GM23338 (cell line): ENCODE data around the gene CAMSAP3. TPM values are rescaled to one million over a fixed set of nuclear protein-coding genes. Genes with fewer than 3 reads are reported as not detected.

Experiments
- ATAC-seq: fragments of 200-7000 bp; cut with Tn5 transposase; 3 replicates; pipeline ENCODE4 v1.9.1; 2020
- DNase-seq: peaks from one replicate; pipeline ENCODE4 v3.0.0-alpha.2; 2015; ENCODE audit warnings: low spot score
- H2AFZ ChIP-seq: fragments of 200-600 bp; sonication (generic); 2 replicates; pipeline ENCODE4 v1.8.0; 2016; ENCODE audit warnings: antibody characterized with exemption, mild to moderate bottlenecking, moderate library complexity
- H3F3A ChIP-seq: fragments of 200-600 bp; sonication (generic); replicated peaks from 2 replicates; pipeline ENCODE4 v1.8.0; 2017; ENCODE audit warnings: antibody characterized with exemption, mixed run types, low read depth
- H3K27ac ChIP-seq: fragments of 200-600 bp; sonication (generic); 2 replicates; pipeline ENCODE4 v1.6.1; 2016; ENCODE audit warnings: low read depth
- H3K27me3 ChIP-seq: fragments of 200-600 bp; sonication (generic); 2 replicates; pipeline ENCODE4 v1.8.0; 2016; ENCODE audit warnings: mild to moderate bottlenecking, mixed run types, moderate library complexity; ENCODE audit not compliant: insufficient read depth
- H3K36me3 ChIP-seq: fragments of 200-600 bp; sonication (generic); 2 replicates; pipeline ENCODE4 v1.8.0; 2016; ENCODE audit warnings: mild to moderate bottlenecking; ENCODE audit not compliant: insufficient read depth
- H3K4me1 ChIP-seq: fragments of 200-600 bp; sonication (generic); 2 replicates; pipeline ENCODE4 v1.8.0; 2016; ENCODE audit warnings: mild to moderate bottlenecking, moderate library complexity; ENCODE audit not compliant: insufficient read depth
- H3K4me2 ChIP-seq: fragments of 200-600 bp; sonication (generic); 2 replicates; pipeline ENCODE4 v1.7.1; 2017; ENCODE audit warnings: mixed run types
- H3K4me3 ChIP-seq: fragments of 200-600 bp; sonication (generic); 2 replicates; pipeline ENCODE4 v1.6.1; 2016; ENCODE audit warnings: mixed run types
- H3K79me2 ChIP-seq: fragments of 200-600 bp; sonication (generic); replicated peaks from 2 replicates; pipeline ENCODE4 v1.8.0; 2017; ENCODE audit warnings: mild to moderate bottlenecking; ENCODE audit not compliant: insufficient read depth
- H3K9me2 ChIP-seq: fragments of 200-600 bp; sonication (generic); 2 replicates; pipeline ENCODE4 v1.8.0; 2017; ENCODE audit not compliant: insufficient read depth
- H4K20me1 ChIP-seq: fragments of 200-600 bp; sonication (generic); replicated peaks from 2 replicates; pipeline ENCODE4 v1.8.0; 2017; ENCODE audit warnings: mild to moderate bottlenecking; ENCODE audit not compliant: insufficient read depth
- H3K27ac Mint-ChIP-seq: 2 replicates; pipeline ENCODE4 v1.8.0; 2020; ENCODE audit warnings: inconsistent platforms, mild to moderate bottlenecking, moderate library complexity, mixed read lengths
- H3K27me3 Mint-ChIP-seq: 3 replicates; pipeline ENCODE4 v1.8.0; 2022; ENCODE audit warnings: low read depth, mild to moderate bottlenecking, moderate library complexity, mixed read lengths, inconsistent platforms; ENCODE audit not compliant: insufficient read depth, poor library complexity
- H3K36me3 Mint-ChIP-seq: 3 replicates; pipeline ENCODE4 v1.8.0; 2021; ENCODE audit warnings: low read depth, mild to moderate bottlenecking, inconsistent platforms, moderate library complexity, mixed read lengths
- H3K4me1 Mint-ChIP-seq: 3 replicates; pipeline ENCODE4 v1.8.0; 2020; ENCODE audit warnings: mild to moderate bottlenecking, inconsistent platforms, mixed read lengths
- H3K4me3 Mint-ChIP-seq: 3 replicates; pipeline ENCODE4 v1.8.0; 2021; ENCODE audit warnings: moderate library complexity, mild to moderate bottlenecking, inconsistent platforms, mixed read lengths
- H3K9me3 Mint-ChIP-seq: 3 replicates; pipeline ENCODE4 v1.8.0; 2020; ENCODE audit warnings: moderate library complexity, mild to moderate bottlenecking, inconsistent platforms, mixed read lengths
- CREB1 ChIP-seq: fragments of 250-450 bp; sonication (Bioruptor Pico); IDR thresholded peaks from 2 replicates; pipeline ENCODE4 v1.5.0; 2020; ENCODE audit warnings: low read depth, mild to moderate bottlenecking, moderate library complexity
- NANOG ChIP-seq: IDR thresholded peaks from 2 replicates; pipeline ENCODE4 v1.6.1; 2016; ENCODE audit warnings: antibody characterized with exemption, borderline replicate concordance
- POLR2AphosphoS5 ChIP-seq: IDR thresholded peaks from 2 replicates; pipeline ENCODE4 v1.6.1; 2016; ENCODE audit warnings: antibody characterized with exemption, low read depth
- STAT1 ChIP-seq: IDR thresholded peaks from one replicate; pipeline ENCODE4 v1.6.1; 2016; ENCODE audit warnings: antibody characterized with exemption; ENCODE audit not compliant: unreplicated experiment
- ZNF331 ChIP-seq: fragments of 250-450 bp; sonication (Bioruptor Pico); IDR thresholded peaks from 2 replicates; pipeline ENCODE4 v1.5.0; 2020; ENCODE audit warnings: low read depth, mild to moderate bottlenecking, moderate library complexity
- polyA plus RNA-seq: library from polyadenylated mRNA; unstranded; fragments of >200 nt; fragmentation: Nextera tagmentation; extraction: Ambion mirVana; gene quantifications from 2 replicates; pipeline ENCODE4 v1.2.1, GENCODE V29; 2016
- total RNA-seq: library from RNA; depleted of rRNA; stranded (reverse); fragments of >200 nt; shearing (Covaris generic); gene quantifications from 2 replicates; pipeline ENCODE4 v1.2.3, GENCODE V29; 2014
- TF ChIP-seq, protein P1 (sequence below): IDR thresholded peaks from one replicate; pipeline ENCODE4 v1.6.1; 2018; ENCODE audit warnings: antibody characterized with exemption; ENCODE audit not compliant: unreplicated experiment
- TF ChIP-seq, protein P2 (sequence below): fragments of 250-450 bp; sonication (Bioruptor Pico); IDR thresholded peaks from 2 replicates; pipeline ENCODE4 v1.5.0; 2020; ENCODE audit warnings: mild to moderate bottlenecking, moderate library complexity
- TF ChIP-seq, protein P3 (sequence below): IDR thresholded peaks from 2 replicates; pipeline ENCODE4 v1.6.1; 2016; ENCODE audit warnings: antibody characterized with exemption
- TF ChIP-seq, protein P4 (sequence below), 2 experiments: fragments of 200-600 bp in 1 of 2; sonication (generic) in 1 of 2; conservative IDR thresholded peaks; 2 replicates each; pipeline versions ENCODE4 v1.5.1 to v1.6.1; 2016 to 2017; ENCODE audit warnings: antibody characterized with exemption in 2 of 2, low read depth in 2 of 2, mild to moderate bottlenecking in 2 of 2, moderate library complexity in 1 of 2

Gene CAMSAP3
- total and polyA plus RNA-seq, 2 experiments from 2014 or later = 6.4 to 32.2 TPM

DNA sequence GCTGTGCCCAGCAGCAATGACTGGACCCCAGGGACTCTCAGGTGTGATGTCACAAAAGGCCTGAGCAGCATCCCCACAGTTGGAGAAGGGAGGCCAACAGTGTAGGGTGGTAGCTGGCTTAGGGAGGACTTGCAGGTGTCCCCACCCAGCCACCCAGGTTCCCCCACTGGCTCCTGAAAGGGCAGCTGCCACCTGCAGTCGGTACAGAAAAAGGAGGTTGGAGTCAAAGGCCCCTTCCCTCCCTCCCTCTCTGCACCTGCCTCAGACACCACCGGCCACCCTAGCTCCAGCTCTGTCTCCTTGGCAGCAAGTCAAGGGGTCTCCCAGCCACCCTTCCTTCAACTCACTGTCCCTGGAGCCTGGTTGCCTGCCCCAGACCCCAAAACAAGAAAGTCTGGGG lies 38.0 kb downstream of the CAMSAP3 start, which contains the start of gene PCP2:
Gene PCP2 (minus strand): TSS at position 22 of the 400 bp plus-strand sequence. CDS start 262 bp downstream, outside the sequence.
- Histone ChIP-seq H4K20me1 (peaks cover 2% of the 10 kb centered on the region; the same call in 1 of the 2 replicates), H3K27me3 (peaks cover 24% of the 10 kb centered on the region), H2AFZ (no peak within 1 kb of the TSS), H3K4me2 (no peak within 1 kb of the TSS), H3K9me2 (no peaks in the 10 kb centered on the region), H3K4me3 (no peak within 1 kb of the TSS), H3K79me2 (peaks cover 20% of the 10 kb centered on the region), H3K36me3 (no peaks in the 10 kb centered on the region), H3K4me1 (peaks cover 9% of the 10 kb centered on the region; the same call in 1 of the 2 replicates), H3K27ac (no peak within 1 kb of the TSS), H3F3A (no peaks in the 10 kb centered on the region)
- peaks cover 27% of the 10 kb centered on the region for H3K27me3 Mint-ChIP-seq
- H3K9me3 Mint-ChIP-seq = no peaks in the 10 kb centered on the region; the same call in 1 of the 3 replicates
- DNase-seq (no peak), ATAC-seq (no peak)
- H3K4me3 Mint-ChIP-seq = no peak within 1 kb of the TSS; the same call in 2 of the 3 replicates
- TF ChIP-seq, protein P1, sequence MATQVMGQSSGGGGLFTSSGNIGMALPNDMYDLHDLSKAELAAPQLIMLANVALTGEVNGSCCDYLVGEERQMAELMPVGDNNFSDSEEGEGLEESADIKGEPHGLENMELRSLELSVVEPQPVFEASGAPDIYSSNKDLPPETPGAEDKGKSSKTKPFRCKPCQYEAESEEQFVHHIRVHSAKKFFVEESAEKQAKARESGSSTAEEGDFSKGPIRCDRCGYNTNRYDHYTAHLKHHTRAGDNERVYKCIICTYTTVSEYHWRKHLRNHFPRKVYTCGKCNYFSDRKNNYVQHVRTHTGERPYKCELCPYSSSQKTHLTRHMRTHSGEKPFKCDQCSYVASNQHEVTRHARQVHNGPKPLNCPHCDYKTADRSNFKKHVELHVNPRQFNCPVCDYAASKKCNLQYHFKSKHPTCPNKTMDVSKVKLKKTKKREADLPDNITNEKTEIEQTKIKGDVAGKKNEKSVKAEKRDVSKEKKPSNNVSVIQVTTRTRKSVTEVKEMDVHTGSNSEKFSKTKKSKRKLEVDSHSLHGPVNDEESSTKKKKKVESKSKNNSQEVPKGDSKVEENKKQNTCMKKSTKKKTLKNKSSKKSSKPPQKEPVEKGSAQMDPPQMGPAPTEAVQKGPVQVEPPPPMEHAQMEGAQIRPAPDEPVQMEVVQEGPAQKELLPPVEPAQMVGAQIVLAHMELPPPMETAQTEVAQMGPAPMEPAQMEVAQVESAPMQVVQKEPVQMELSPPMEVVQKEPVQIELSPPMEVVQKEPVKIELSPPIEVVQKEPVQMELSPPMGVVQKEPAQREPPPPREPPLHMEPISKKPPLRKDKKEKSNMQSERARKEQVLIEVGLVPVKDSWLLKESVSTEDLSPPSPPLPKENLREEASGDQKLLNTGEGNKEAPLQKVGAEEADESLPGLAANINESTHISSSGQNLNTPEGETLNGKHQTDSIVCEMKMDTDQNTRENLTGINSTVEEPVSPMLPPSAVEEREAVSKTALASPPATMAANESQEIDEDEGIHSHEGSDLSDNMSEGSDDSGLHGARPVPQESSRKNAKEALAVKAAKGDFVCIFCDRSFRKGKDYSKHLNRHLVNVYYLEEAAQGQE = no peak
- TF ChIP-seq, protein P2, sequence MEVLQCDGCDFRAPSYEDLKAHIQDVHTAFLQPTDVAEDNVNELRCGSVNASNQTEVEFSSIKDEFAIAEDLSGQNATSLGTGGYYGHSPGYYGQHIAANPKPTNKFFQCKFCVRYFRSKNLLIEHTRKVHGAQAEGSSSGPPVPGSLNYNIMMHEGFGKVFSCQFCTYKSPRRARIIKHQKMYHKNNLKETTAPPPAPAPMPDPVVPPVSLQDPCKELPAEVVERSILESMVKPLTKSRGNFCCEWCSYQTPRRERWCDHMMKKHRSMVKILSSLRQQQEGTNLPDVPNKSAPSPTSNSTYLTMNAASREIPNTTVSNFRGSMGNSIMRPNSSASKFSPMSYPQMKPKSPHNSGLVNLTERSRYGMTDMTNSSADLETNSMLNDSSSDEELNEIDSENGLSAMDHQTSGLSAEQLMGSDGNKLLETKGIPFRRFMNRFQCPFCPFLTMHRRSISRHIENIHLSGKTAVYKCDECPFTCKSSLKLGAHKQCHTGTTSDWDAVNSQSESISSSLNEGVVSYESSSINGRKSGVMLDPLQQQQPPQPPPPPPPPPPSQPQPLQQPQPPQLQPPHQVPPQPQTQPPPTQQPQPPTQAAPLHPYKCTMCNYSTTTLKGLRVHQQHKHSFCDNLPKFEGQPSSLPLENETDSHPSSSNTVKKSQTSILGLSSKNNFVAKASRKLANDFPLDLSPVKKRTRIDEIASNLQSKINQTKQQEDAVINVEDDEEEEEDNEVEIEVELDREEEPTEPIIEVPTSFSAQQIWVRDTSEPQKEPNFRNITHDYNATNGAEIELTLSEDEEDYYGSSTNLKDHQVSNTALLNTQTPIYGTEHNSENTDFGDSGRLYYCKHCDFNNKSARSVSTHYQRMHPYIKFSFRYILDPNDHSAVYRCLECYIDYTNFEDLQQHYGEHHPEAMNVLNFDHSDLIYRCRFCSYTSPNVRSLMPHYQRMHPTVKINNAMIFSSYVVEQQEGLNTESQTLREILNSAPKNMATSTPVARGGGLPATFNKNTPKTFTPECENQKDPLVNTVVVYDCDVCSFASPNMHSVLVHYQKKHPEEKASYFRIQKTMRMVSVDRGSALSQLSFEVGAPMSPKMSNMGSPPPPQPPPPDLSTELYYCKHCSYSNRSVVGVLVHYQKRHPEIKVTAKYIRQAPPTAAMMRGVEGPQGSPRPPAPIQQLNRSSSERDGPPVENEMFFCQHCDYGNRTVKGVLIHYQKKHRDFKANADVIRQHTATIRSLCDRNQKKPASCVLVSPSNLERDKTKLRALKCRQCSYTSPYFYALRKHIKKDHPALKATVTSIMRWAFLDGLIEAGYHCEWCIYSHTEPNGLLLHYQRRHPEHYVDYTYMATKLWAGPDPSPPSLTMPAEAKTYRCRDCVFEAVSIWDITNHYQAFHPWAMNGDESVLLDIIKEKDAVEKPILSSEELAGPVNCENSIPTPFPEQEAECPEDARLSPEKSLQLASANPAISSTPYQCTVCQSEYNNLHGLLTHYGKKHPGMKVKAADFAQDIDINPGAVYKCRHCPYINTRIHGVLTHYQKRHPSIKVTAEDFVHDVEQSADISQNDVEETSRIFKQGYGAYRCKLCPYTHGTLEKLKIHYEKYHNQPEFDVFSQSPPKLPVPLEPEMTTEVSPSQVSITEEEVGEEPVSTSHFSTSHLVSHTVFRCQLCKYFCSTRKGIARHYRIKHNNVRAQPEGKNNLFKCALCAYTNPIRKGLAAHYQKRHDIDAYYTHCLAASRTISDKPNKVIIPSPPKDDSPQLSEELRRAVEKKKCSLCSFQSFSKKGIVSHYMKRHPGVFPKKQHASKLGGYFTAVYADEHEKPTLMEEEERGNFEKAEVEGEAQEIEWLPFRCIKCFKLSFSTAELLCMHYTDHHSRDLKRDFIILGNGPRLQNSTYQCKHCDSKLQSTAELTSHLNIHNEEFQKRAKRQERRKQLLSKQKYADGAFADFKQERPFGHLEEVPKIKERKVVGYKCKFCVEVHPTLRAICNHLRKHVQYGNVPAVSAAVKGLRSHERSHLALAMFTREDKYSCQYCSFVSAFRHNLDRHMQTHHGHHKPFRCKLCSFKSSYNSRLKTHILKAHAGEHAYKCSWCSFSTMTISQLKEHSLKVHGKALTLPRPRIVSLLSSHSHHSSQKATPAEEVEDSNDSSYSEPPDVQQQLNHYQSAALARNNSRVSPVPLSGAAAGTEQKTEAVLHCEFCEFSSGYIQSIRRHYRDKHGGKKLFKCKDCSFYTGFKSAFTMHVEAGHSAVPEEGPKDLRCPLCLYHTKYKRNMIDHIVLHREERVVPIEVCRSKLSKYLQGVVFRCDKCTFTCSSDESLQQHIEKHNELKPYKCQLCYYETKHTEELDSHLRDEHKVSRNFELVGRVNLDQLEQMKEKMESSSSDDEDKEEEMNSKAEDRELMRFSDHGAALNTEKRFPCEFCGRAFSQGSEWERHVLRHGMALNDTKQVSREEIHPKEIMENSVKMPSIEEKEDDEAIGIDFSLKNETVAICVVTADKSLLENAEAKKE (CRISPR knock-in tag) = no peak
- TF ChIP-seq CREB1 (CRISPR knock-in tag) (no peak), POLR2AphosphoS5 (no peak), NANOG (no peak), ZNF331 (CRISPR knock-in tag) (no peak), STAT1 (no peak)
- TF ChIP-seq, protein P3, sequence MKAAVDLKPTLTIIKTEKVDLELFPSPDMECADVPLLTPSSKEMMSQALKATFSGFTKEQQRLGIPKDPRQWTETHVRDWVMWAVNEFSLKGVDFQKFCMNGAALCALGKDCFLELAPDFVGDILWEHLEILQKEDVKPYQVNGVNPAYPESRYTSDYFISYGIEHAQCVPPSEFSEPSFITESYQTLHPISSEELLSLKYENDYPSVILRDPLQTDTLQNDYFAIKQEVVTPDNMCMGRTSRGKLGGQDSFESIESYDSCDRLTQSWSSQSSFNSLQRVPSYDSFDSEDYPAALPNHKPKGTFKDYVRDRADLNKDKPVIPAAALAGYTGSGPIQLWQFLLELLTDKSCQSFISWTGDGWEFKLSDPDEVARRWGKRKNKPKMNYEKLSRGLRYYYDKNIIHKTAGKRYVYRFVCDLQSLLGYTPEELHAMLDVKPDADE = no peak
- TF ChIP-seq, protein P4, sequence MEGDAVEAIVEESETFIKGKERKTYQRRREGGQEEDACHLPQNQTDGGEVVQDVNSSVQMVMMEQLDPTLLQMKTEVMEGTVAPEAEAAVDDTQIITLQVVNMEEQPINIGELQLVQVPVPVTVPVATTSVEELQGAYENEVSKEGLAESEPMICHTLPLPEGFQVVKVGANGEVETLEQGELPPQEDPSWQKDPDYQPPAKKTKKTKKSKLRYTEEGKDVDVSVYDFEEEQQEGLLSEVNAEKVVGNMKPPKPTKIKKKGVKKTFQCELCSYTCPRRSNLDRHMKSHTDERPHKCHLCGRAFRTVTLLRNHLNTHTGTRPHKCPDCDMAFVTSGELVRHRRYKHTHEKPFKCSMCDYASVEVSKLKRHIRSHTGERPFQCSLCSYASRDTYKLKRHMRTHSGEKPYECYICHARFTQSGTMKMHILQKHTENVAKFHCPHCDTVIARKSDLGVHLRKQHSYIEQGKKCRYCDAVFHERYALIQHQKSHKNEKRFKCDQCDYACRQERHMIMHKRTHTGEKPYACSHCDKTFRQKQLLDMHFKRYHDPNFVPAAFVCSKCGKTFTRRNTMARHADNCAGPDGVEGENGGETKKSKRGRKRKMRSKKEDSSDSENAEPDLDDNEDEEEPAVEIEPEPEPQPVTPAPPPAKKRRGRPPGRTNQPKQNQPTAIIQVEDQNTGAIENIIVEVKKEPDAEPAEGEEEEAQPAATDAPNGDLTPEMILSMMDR (conservative IDR thresholded peaks at IDR 0.05; ENCODE audit: low read depth in 2 of 2) = no peak
- H3K4me1 Mint-ChIP-seq = peaks cover 9% of the 10 kb centered on the region; the same call in 2 of the 3 replicates
- H3K27ac Mint-ChIP-seq = no peak within 1 kb of the TSS
- no peaks in the 10 kb centered on the region for H3K36me3 Mint-ChIP-seq
